Tibial nerve (tissue), 4 donors: ENCODE measurements around the gene EIF5A. TPM values are rescaled to one million over a fixed set of nuclear protein-coding genes. Genes with fewer than 3 reads are reported as not detected.

ENCODE experiments used
- DNase-seq, 2 donors: peaks; one replicate each; pipeline ENCODE4 v3.0.0-alpha.2; 2019; ENCODE audit warnings: low spot score in 2 of 2
- H3K27ac ChIP-seq, 4 donors: fragments of 200-600 bp; sonication (generic) in 3 of 4; one replicate each; pipeline ENCODE4 v1.5.1; 2017 to 2019; ENCODE audit warnings: mild to moderate bottlenecking in 1 of 4
- H3K27me3 ChIP-seq, 2 donors: fragments of 200-600 bp; sonication (generic) in 1 of 2; one replicate each; pipeline versions ENCODE4 v1.5.1 to v1.6.0; 2017 to 2019
- H3K36me3 ChIP-seq, 3 donors: fragments of 200-600 bp; sonication (generic); one replicate each; pipeline ENCODE4 v1.5.1; 2018 to 2019
- H3K4me1 ChIP-seq, 4 donors: fragments of 200-600 bp; sonication (generic) in 3 of 4; one replicate each; pipeline ENCODE4 v1.5.1; 2017 to 2019
- H3K4me3 ChIP-seq, 4 donors: fragments of 200-600 bp; sonication (generic) in 3 of 4; one replicate each; pipeline ENCODE4 v1.5.1; 2017 to 2019; ENCODE audit warnings: mild to moderate bottlenecking in 1 of 4, moderate library complexity in 1 of 4
- H3K9me3 ChIP-seq, 4 donors: fragments of 200-600 bp; sonication (generic) in 3 of 4; one replicate each; pipeline ENCODE4 v1.5.1; 2017 to 2019
- CTCF ChIP-seq, 5 experiments: fragments of 200-600 bp in 3 of 5; fragments of 450-650 bp in 2 of 5; sonication (generic) in 3 of 5; IDR thresholded peaks; one replicate each; pipeline ENCODE4 v1.5.1; 2016 to 2019; ENCODE audit warnings: antibody characterized with exemption in 5 of 5, mild to moderate bottlenecking in 3 of 5, moderate library complexity in 2 of 5
- EP300 ChIP-seq, 2 donors: sonication (generic); formaldehyde crosslinking; IDR thresholded peaks; one replicate each; pipeline ENCODE4 v1.6.1; 2017; ENCODE audit warnings: antibody characterized with exemption in 2 of 2, mild to moderate bottlenecking in 1 of 2
- POLR2A ChIP-seq, 2 donors: fragments of 450-650 bp; IDR thresholded peaks; one replicate each; pipeline ENCODE4 v1.6.1; 2017; ENCODE audit warnings: antibody characterized with exemption in 2 of 2, mild to moderate bottlenecking in 2 of 2, moderate library complexity in 2 of 2
- WGBS, 2 donors: methylation state at CpG; one replicate each; pipeline ENCODE4 v1.1.5; 2018; 5-methylcytosine and 5-hydroxymethylcytosine counted together
- total RNA-seq, 4 donors: library from RNA; depleted of rRNA; stranded (reverse); fragments of >200 nt; gene quantifications; one replicate each; pipeline ENCODE4 v1.1.0, GENCODE V29; 2016

EIF5A gene
- total RNA-seq, 4 donors from 2014 or later: 106 to 278 (median 132) TPM

- TF ChIP-seq POLR2A (IDR thresholded peaks at IDR 0.05) (no peak), EP300 (IDR thresholded peaks at IDR 0.05) (no peak)
- Histone ChIP-seq H3K27ac (no peak overlapping the region), H3K9me3 (no peaks in the 10 kb centered on the region), H3K27me3 (no peaks in the 10 kb centered on the region), H3K4me3 (no peak overlapping the region), H3K4me1 (peaks cover 0 to 21% (median 12%) of the 10 kb centered on the region in 4 donors), H3K36me3 (peaks cover 7 to 71% (median 23%) of the 10 kb centered on the region in 3 donors)
- no peak for DNase-seq
- 90 to 94% methylated on average over 19 of the region's 19 CpGs for WGBS, 2 donors
These were observed 17.7 kb downstream of the EIF5A start for GRCh38 chr17:7325031-7325528.

- H3K9me3 ChIP-seq: no peaks in the 10 kb centered on the region
- H3K36me3 ChIP-seq: peaks cover 4 to 60% (median 22%) of the 10 kb centered on the region in 3 donors
- no peak overlapping the region for H3K4me3 ChIP-seq
- WGBS, 2 donors: 92 to 93% methylated on average over 7 to 11 of the region's 11 CpGs
- no peaks in the 10 kb centered on the region for H3K27me3 ChIP-seq
- TF ChIP-seq POLR2A (IDR thresholded peaks at IDR 0.05) (no peak), EP300 (IDR thresholded peaks at IDR 0.05) (no peak), CTCF (IDR thresholded peaks at IDR 0.05) (no peak)
- H3K27ac ChIP-seq: no peak overlapping the region
- DNase-seq: no peak
- H3K4me1 ChIP-seq: peaks cover 0 to 30% (median 14%) of the 10 kb centered on the region in 4 donors
These were observed 18.8 kb downstream of the EIF5A start for GRCh38 chr17:7326186-7326585.

DNA sequence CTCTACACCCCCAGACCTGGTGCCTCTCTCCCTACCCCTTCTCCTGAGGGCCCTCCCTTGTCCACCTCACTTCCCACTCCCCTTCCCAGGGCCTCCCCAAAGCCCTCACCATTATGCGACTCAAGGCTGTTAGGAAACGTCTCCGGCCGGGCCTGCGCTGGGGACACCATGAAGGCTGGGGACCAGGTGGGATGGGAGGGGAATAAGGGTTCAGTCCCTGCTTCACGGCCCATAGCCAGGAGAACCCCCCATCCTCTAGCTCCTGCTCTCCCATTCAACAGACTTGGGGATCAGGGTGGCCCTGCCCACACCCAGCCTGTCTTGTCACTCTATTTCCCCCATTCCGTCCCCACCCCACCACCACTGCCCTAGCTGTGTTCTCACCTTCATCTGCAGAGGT lies 19.6 kb downstream of the EIF5A start:
- TF ChIP-seq EP300 (IDR thresholded peaks at IDR 0.05): no peak
- TF ChIP-seq CTCF (IDR thresholded peaks at IDR 0.05): no peak
- TF ChIP-seq POLR2A (IDR thresholded peaks at IDR 0.05): no peak
- H3K4me3 ChIP-seq: no peak overlapping the region
- no peak overlapping the region for H3K27ac ChIP-seq
- peaks cover 4 to 51% (median 15%) of the 10 kb centered on the region in 3 donors for H3K36me3 ChIP-seq
- 86 to 87% methylated on average over 7 of the region's 7 CpGs for WGBS, 2 donors
- peaks cover 0 to 6% of the 10 kb centered on the region in 2 donors for H3K27me3 ChIP-seq
- no peaks in the 10 kb centered on the region for H3K9me3 ChIP-seq
- no peak for DNase-seq
- peaks cover 0 to 30% (median 14%) of the 10 kb centered on the region in 4 donors for H3K4me1 ChIP-seq

DNA sequence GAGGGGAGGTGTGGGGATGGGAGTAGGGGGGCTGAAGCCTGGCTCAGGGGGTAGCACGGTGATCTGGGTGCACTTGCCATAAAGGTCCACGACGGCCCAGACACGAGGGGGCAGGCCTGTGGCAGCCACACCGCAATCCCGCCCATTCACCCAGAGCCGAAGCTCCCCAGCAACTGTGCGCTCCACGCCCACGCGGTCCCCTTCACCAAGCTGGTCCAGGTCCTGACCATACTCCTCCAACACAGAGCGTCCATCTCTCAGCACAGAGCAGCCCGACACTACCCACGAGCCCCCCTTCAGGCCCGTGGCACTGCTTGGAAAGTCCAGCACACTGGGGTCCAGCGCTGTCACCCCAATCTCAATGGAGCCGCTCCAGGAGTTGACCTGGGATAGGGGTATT lies 20.1 kb downstream of the EIF5A start:
- Histone ChIP-seq H3K9me3 (no peaks in the 10 kb centered on the region), H3K4me3 (no peak overlapping the region), H3K4me1 (peaks cover 0 to 30% (median 14%) of the 10 kb centered on the region in 4 donors), H3K27me3 (peaks cover 0 to 8% of the 10 kb centered on the region in 2 donors), H3K27ac (no peak overlapping the region), H3K36me3 (peaks cover 2 to 47% (median 12%) of the 10 kb centered on the region in 3 donors)
- TF ChIP-seq EP300 (IDR thresholded peaks at IDR 0.05) (no peak), POLR2A (IDR thresholded peaks at IDR 0.05) (no peak), CTCF (IDR thresholded peaks at IDR 0.05) (no peak)
- DNase-seq: no peak
- 67 to 81% methylated on average over 17 of the region's 17 CpGs for WGBS, 2 donors

GRCh38 chr17:7328009-7328408 lies 20.6 kb downstream of the EIF5A start:
- Histone ChIP-seq H3K27me3 (peaks cover 0 to 8% of the 10 kb centered on the region in 2 donors), H3K27ac (no peak overlapping the region), H3K4me3 (peak overlapping the region in 1 of 4 donors; percentile 77), H3K36me3 (peaks cover 2 to 42% (median 8%) of the 10 kb centered on the region in 3 donors), H3K4me1 (peaks cover 0 to 30% (median 14%) of the 10 kb centered on the region in 4 donors), H3K9me3 (no peaks in the 10 kb centered on the region)
- no peak for TF ChIP-seq CTCF (IDR thresholded peaks at IDR 0.05)
- 76 to 91% methylated on average over 1 of the region's 1 CpG for WGBS, 2 donors
- no peak for DNase-seq
